Stomach (tissue), 4 donors: ENCODE data around the gene TK1.

Experiments
- CTCF ChIP-seq, 7 experiments: fragments of 450-650 bp in 4 of 7; fragments of 200-600 bp in 3 of 7; sonication (generic) in 3 of 7; IDR thresholded peaks; one replicate each; pipeline ENCODE4 v1.5.1; 2016 to 2019; ENCODE audit warnings: antibody characterized with exemption in 7 of 7, control low read depth in 2 of 7, mild to moderate bottlenecking in 1 of 7
- EP300 ChIP-seq: sonication (generic); formaldehyde crosslinking; IDR thresholded peaks from one replicate; pipeline ENCODE4 v1.6.1; 2017; ENCODE audit warnings: antibody characterized with exemption
- POLR2AphosphoS5 ChIP-seq, 3 donors: sonication (generic); formaldehyde crosslinking; IDR thresholded peaks; one replicate each; pipeline ENCODE4 v1.6.1; 2016; ENCODE audit warnings: antibody characterized with exemption in 3 of 3

GRCh38 chr17:78223765-78224164 lies 36.9 kb upstream of the TK1 start:
- TF ChIP-seq CTCF (IDR thresholded peaks at IDR 0.05) (no peak), POLR2AphosphoS5 (IDR thresholded peaks at IDR 0.05) (no peak), EP300 (no peak)
